ENCODE results near the gene OXTR. TPM values are rescaled to one million over a fixed set of nuclear protein-coding genes. Genes with fewer than 3 reads are reported as not detected.

OXTR gene
- total and polyA plus RNA-seq, 2 of the 4 experiments (the other 2 are of a cell fraction), result 42.8 to 56.1 TPM

DNA sequence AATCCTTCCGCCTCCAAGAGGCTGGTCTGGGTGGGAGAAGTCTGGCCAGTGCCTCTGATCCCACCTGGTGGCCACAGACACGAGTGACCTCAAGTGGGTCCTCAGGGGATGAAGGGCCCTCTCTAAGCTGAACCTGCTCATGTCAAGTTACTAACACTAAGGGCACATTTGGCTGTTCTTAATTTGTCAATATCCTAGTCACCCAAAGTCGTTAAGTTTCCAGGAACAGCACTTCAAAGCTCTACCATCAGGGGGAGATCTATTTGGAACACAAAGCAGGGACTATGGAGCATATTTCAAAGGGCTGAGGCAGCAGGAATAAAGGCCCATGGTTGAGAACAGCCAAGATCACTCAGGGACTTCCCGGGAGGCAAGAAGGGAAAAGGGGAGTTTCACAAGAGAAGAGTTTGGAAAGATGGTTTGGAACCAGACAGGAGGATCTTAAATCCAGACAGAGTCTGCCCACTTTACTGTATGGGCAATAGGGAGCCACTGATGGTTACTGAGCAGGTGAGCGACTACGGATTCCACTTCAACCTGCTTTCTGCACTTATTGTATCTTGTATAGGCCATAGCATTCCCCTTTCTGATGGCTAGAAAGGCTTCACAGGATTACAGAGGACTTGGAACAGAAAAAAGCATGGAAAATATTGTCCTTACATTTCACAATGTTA is 13.7 kb downstream of the OXTR start:
- Histone ChIP-seq H4K8ac (ENCODE audit: low read depth in 2 of 2, low read length in 2 of 2) (no peak overlapping the region), H3K27me3 (ENCODE audit: control insufficient read depth, insufficient read depth, low read length) (no peaks in the 10 kb centered on the region), H3K14ac (replicated peaks; ENCODE audit: low read depth, low read length) (no peak overlapping the region), H3K36me3 (ENCODE audit: control insufficient read depth, insufficient read depth, low read length) (no peaks in the 10 kb centered on the region), H2BK20ac (ENCODE audit: low read depth, low read length) (no peak overlapping the region), H3K4me2 (ENCODE audit: low read depth, low read length) (no peak overlapping the region), H2AFZ (replicated peaks; ENCODE audit: low read length, poor library complexity) (no peak overlapping the region), H4K5ac (ENCODE audit: low read depth, low read length) (no peak overlapping the region), H2BK120ac (ENCODE audit: low read depth, low read length) (no peak overlapping the region), H2BK5ac (ENCODE audit: low read depth, low read length, poor library complexity, severe bottlenecking) (no peak overlapping the region), H3K9me1 (ENCODE audit: insufficient read depth, low read length) (no peaks in the 10 kb centered on the region), H3K9ac (ENCODE audit: low read depth, low read length) (no peak overlapping the region), H3K18ac (ENCODE audit: low read depth, low read length) (no peak overlapping the region), H3K9me3 (ENCODE audit: control insufficient read depth, insufficient read depth, low read length) (no peaks in the 10 kb centered on the region), H2BK15ac (ENCODE audit: low read depth, low read length) (no peak overlapping the region), H3K23ac (ENCODE audit: low read depth, low read length) (no peak overlapping the region), H3K4me1 (ENCODE audit: control insufficient read depth, insufficient read depth, low read length) (no peaks in the 10 kb centered on the region), H3K4ac (ENCODE audit: low read depth, low read length) (no peak overlapping the region), H2AK9ac (replicated peaks; ENCODE audit: low read depth, low read length, poor library complexity) (no peak overlapping the region), H2AK5ac (ENCODE audit: low read depth, low read length) (no peak overlapping the region), H4K91ac (ENCODE audit: insufficient read depth, low read depth, low read length) (no peak overlapping the region), H3K27ac (ENCODE audit: insufficient read depth, low read length) (no peak overlapping the region), H3K79me1 (ENCODE audit: low read depth in 1 of 2, low read length in 2 of 2) (no peaks in the 10 kb centered on the region; a peak in 1 of 4 replicates), H3K4me3 (ENCODE audit: insufficient read depth, low read depth, low read length) (no peak overlapping the region), H4K20me1 (ENCODE audit: insufficient read depth, low read length) (no peaks in the 10 kb centered on the region), H3K56ac (ENCODE audit: extremely low read depth, insufficient read depth, low read length) (no peak overlapping the region)
- in situ Hi-C loops (cut with MboI; ENCODE audit: low sequenced_read_pairs), result loop anchor here (25.0 kb wide), 1 partner anchor 307 kb away; no protein-coding TSS in a partner anchor
- TF ChIP-seq SMC3 (IDR thresholded peaks at IDR 0.05; ENCODE audit: low read depth, low read length) (peak; percentile 11; the same call in 1 of the 2 replicates), POLR2A (IDR thresholded peaks at IDR 0.05; ENCODE audit: low read depth, low read length) (no peak), RAD21 (IDR thresholded peaks at IDR 0.05; ENCODE audit: low read length) (no peak), BHLHE40 (IDR thresholded peaks at IDR 0.05; ENCODE audit: low read depth, low read length) (no peak), FOS (IDR thresholded peaks at IDR 0.05; ENCODE audit: low read depth, low read length) (no peak), MAZ (IDR thresholded peaks at IDR 0.05; ENCODE audit: borderline replicate concordance, low read depth, low read length) (no peak), RCOR1 (IDR thresholded peaks at IDR 0.05; ENCODE audit: insufficient replicate concordance, low read length) (no peak), CEBPB (IDR thresholded peaks at IDR 0.05; ENCODE audit: low read depth, low read length) (no peak), MXI1 (IDR thresholded peaks at IDR 0.05; ENCODE audit: borderline replicate concordance, low read depth, low read length) (no peak)
- TF ChIP-seq, protein P1, sequence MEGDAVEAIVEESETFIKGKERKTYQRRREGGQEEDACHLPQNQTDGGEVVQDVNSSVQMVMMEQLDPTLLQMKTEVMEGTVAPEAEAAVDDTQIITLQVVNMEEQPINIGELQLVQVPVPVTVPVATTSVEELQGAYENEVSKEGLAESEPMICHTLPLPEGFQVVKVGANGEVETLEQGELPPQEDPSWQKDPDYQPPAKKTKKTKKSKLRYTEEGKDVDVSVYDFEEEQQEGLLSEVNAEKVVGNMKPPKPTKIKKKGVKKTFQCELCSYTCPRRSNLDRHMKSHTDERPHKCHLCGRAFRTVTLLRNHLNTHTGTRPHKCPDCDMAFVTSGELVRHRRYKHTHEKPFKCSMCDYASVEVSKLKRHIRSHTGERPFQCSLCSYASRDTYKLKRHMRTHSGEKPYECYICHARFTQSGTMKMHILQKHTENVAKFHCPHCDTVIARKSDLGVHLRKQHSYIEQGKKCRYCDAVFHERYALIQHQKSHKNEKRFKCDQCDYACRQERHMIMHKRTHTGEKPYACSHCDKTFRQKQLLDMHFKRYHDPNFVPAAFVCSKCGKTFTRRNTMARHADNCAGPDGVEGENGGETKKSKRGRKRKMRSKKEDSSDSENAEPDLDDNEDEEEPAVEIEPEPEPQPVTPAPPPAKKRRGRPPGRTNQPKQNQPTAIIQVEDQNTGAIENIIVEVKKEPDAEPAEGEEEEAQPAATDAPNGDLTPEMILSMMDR (conservative IDR thresholded peaks at IDR 0.05; ENCODE audit: low read depth, low read length), result 0 out of 2 replicates have a peak, but pooled peaks have one; percentile 29
- TF ChIP-seq, protein P2, sequence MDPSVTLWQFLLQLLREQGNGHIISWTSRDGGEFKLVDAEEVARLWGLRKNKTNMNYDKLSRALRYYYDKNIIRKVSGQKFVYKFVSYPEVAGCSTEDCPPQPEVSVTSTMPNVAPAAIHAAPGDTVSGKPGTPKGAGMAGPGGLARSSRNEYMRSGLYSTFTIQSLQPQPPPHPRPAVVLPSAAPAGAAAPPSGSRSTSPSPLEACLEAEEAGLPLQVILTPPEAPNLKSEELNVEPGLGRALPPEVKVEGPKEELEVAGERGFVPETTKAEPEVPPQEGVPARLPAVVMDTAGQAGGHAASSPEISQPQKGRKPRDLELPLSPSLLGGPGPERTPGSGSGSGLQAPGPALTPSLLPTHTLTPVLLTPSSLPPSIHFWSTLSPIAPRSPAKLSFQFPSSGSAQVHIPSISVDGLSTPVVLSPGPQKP (IDR thresholded peaks at IDR 0.05; ENCODE audit: borderline replicate concordance, low read depth, low read length), result no peak
- WGBS, 2 experiments (ENCODE audit: extremely low coverage in 2 of 2, insufficient read length in 1 of 2), result 100% methylated on average over 1 of the region's 6 CpGs; no CpG with 5 or more reads in 1 of the 2 experiments
- intact Hi-C loops (cut with micrococcal nuclease), result no loop called here
- ChIA-PET CTCF (interaction anchor here (0.7 to 1.3 kb wide), 4 partner anchors 10 to 26 kb away, joined by 3 to 4 read pairs (median 3); partner anchors contain the start of gene OXTR), POLR2A (ENCODE audit: unreplicated experiment) (no interaction called here)
- DNase-seq (no peak), ATAC-seq (ENCODE audit: low read depth) (no peak; the same call in 1 of the 2 replicates)
- BruUV-seq (replicated peaks), result no TSS peak
- dilution Hi-C loops (cut with HindIII; ENCODE audit: low sequenced_read_pairs, unreplicated experiment), result no loop called here

All from IMR-90 (cell line).